ENCODE results near the gene CLCN2.

CLCN2 gene

GRCh38 chr3:184388936-184389230 lies 27.5 kb upstream of the CLCN2 start:
- TF ChIP-seq CTCF (IDR thresholded peaks at IDR 0.05; ENCODE audit: poor library complexity, severe bottlenecking) = no peak
- no peak overlapping the region for H3K27ac ChIP-seq (ENCODE audit: poor library complexity, severe bottlenecking)
- H3K9me3 ChIP-seq (ENCODE audit: severe bottlenecking) = no peaks in the 10 kb centered on the region
- no peak for DNase-seq (ENCODE audit: low spot score)
- no peak for ATAC-seq (ENCODE audit: low read depth)
- H3K36me3 ChIP-seq (ENCODE audit: low read depth) = no peaks in the 10 kb centered on the region
- H3K4me3 ChIP-seq (ENCODE audit: severe bottlenecking) = no peak overlapping the region
- H3K4me1 ChIP-seq (ENCODE audit: insufficient read depth, poor library complexity, severe bottlenecking) = no peaks in the 10 kb centered on the region
- H3K27me3 ChIP-seq (ENCODE audit: insufficient read depth, poor library complexity, severe bottlenecking) = no peaks in the 10 kb centered on the region

- Histone ChIP-seq H3K9me3 (ENCODE audit: severe bottlenecking) (no peaks in the 10 kb centered on the region), H3K4me3 (ENCODE audit: severe bottlenecking) (no peak overlapping the region), H3K36me3 (ENCODE audit: low read depth) (no peaks in the 10 kb centered on the region), H3K4me1 (ENCODE audit: insufficient read depth, poor library complexity, severe bottlenecking) (no peaks in the 10 kb centered on the region), H3K27me3 (ENCODE audit: insufficient read depth, poor library complexity, severe bottlenecking) (no peaks in the 10 kb centered on the region), H3K27ac (ENCODE audit: poor library complexity, severe bottlenecking) (no peak overlapping the region)
- TF ChIP-seq CTCF (IDR thresholded peaks at IDR 0.05; ENCODE audit: poor library complexity, severe bottlenecking) = no peak
- no peak for ATAC-seq (ENCODE audit: low read depth)
- DNase-seq (ENCODE audit: low spot score) = no peak
These were observed 26.9 kb upstream of the CLCN2 start for GRCh38 chr3:184388164-184388935.

GRCh38 chr3:184387174-184387714 lies 25.8 kb upstream of the CLCN2 start:
- Histone ChIP-seq H3K36me3 (ENCODE audit: low read depth) (no peaks in the 10 kb centered on the region), H3K4me1 (ENCODE audit: insufficient read depth, poor library complexity, severe bottlenecking) (no peaks in the 10 kb centered on the region), H3K9me3 (ENCODE audit: severe bottlenecking) (no peaks in the 10 kb centered on the region), H3K4me3 (ENCODE audit: severe bottlenecking) (no peak overlapping the region), H3K27me3 (ENCODE audit: insufficient read depth, poor library complexity, severe bottlenecking) (no peaks in the 10 kb centered on the region), H3K27ac (ENCODE audit: poor library complexity, severe bottlenecking) (no peak overlapping the region)
- no peak for ATAC-seq (ENCODE audit: low read depth)
- no peak for DNase-seq (ENCODE audit: low spot score)
- no peak for TF ChIP-seq CTCF (IDR thresholded peaks at IDR 0.05; ENCODE audit: poor library complexity, severe bottlenecking)

- H3K9me3 ChIP-seq (ENCODE audit: severe bottlenecking) = no peaks in the 10 kb centered on the region
- H3K4me3 ChIP-seq (ENCODE audit: severe bottlenecking) = no peak overlapping the region
- DNase-seq (ENCODE audit: low spot score) = no peak
- H3K36me3 ChIP-seq (ENCODE audit: low read depth) = no peaks in the 10 kb centered on the region
- H3K27ac ChIP-seq (ENCODE audit: poor library complexity, severe bottlenecking) = no peak overlapping the region
- H3K27me3 ChIP-seq (ENCODE audit: insufficient read depth, poor library complexity, severe bottlenecking) = peaks cover 9% of the 10 kb centered on the region
- TF ChIP-seq CTCF (IDR thresholded peaks at IDR 0.05; ENCODE audit: poor library complexity, severe bottlenecking) = no peak
- no peak for ATAC-seq (ENCODE audit: low read depth)
- H3K4me1 ChIP-seq (ENCODE audit: insufficient read depth, poor library complexity, severe bottlenecking) = no peaks in the 10 kb centered on the region
These were observed 24.8 kb upstream of the CLCN2 start for GRCh38 chr3:184386047-184386806.

Measured in RWPE2 (cell line).